ENCODE measurements around the gene TRMU. TPM values are rescaled to one million over a fixed set of nuclear protein-coding genes. Genes with fewer than 3 reads are reported as not detected.

TRMU gene
- total and polyA plus RNA-seq, 2 donors (not counting 3 experiments of a cell fraction or from before 2014, with no cell fraction given) = 42.4 to 65.7 TPM

DNA sequence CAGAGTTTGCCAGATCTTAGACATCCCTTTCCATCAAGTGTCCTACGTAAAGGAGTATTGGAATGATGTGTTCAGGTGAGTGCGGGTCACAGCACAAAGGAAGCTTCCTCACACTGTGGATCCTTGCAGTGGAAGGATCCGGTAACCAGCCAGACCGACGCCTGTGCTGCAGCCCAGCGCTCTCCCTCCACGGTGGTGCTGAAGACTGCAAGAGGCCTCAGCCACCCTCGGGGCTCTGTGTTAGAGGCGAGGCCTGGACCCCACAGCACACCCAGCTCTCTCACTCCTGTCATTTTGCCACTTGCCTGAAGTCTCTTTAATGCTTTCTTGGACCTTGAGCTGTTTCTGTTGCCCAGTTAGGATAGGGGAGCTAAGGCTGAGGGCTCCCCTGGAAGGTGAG lies 2.4 kb downstream of the TRMU start:
- POLR2A ChIA-PET = no interaction called here
- Histone ChIP-seq H3K4me1 (ENCODE audit: control insufficient read depth, extremely low read depth, insufficient read depth, low read length) (peaks cover 7% of the 10 kb centered on the region), H3K36me3 (ENCODE audit: control insufficient read depth in 2 of 2, extremely low read depth in 1 of 2, insufficient read depth in 2 of 2, low read length in 2 of 2) (peaks cover 9 to 23% of the 10 kb centered on the region in 2 experiments), H3K4me3 (replicated peaks in 1 of 3; ENCODE audit: insufficient read depth in 1 of 3, low read depth in 1 of 3, low read length in 3 of 3) (no peak overlapping the region), H2AFZ (ENCODE audit: low read depth, low read length) (no peak overlapping the region), H3K9me1 (replicated peaks; ENCODE audit: control insufficient read depth, extremely low read depth, insufficient read depth, low read length) (no peaks in the 10 kb centered on the region), H3K27ac (ENCODE audit: insufficient read depth, low read depth, low read length) (no peak overlapping the region), H4K20me1 (replicated peaks; ENCODE audit: control insufficient read depth, extremely low read depth, insufficient read depth, low read length) (no peaks in the 10 kb centered on the region), H3K9me3 (replicated peaks; ENCODE audit: control insufficient read depth, insufficient read depth, low read length) (no peaks in the 10 kb centered on the region), H3K27me3 (ENCODE audit: control insufficient read depth in 2 of 2, insufficient read depth in 2 of 2, low read length in 2 of 2) (no peaks in the 10 kb centered on the region), H3K9ac (replicated peaks; ENCODE audit: extremely low read depth, insufficient read depth, low read length) (no peak overlapping the region), H3K79me2 (ENCODE audit: control insufficient read depth, insufficient read depth, low read length) (peaks cover 32% of the 10 kb centered on the region), H3K4me2 (ENCODE audit: insufficient read depth, low read length) (no peak overlapping the region)
- TF ChIP-seq FOS (IDR thresholded peaks at IDR 0.05; ENCODE audit: borderline replicate concordance, insufficient read depth, low read length) = no peak
- no peak for TF ChIP-seq GATA2 (IDR thresholded peaks at IDR 0.05; ENCODE audit: insufficient read depth, insufficient read length, low read depth, low read length)
- TF ChIP-seq, protein P1, sequence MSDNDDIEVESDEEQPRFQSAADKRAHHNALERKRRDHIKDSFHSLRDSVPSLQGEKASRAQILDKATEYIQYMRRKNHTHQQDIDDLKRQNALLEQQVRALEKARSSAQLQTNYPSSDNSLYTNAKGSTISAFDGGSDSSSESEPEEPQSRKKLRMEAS (IDR thresholded peaks at IDR 0.05; ENCODE audit: insufficient read depth, insufficient read length) = no peak
- dilution Hi-C loops (cut with MboI; ENCODE audit: extremely low pct_ligation_motif_present, low sequenced_read_pairs) (no loop called here), intact Hi-C loops (cut with micrococcal nuclease) (no loop called here)
- BruUV-seq (replicated peaks) = no TSS peak
- FAIRE-seq (no peak), DNase-seq (ENCODE audit: low read depth, low spot score) (no peak)
- CTCF ChIA-PET = no interaction called here

DNA sequence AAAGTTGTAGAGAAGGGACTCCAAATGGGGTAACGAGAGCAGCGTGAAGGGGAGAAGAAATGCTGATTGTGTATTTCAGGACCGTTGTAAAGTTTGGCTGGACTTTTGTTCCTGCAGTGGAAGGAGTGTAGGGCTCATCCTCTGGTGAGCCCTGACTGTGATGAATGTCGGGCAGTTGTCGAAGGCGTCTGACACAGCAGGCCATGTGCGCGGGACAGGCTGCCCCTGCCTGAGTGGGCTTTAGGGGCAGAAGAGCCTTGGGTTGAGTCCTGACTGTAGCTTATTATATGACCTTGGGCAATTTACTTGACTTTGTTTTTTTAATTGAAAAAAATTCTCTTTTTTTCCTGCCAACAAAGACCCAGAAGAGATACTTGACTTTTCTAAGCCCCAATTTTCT lies 3.1 kb downstream of the TRMU start:
- Histone ChIP-seq H3K9me1 (replicated peaks; ENCODE audit: control insufficient read depth, extremely low read depth, insufficient read depth, low read length) (no peaks in the 10 kb centered on the region), H3K9me3 (replicated peaks; ENCODE audit: control insufficient read depth, insufficient read depth, low read length) (no peaks in the 10 kb centered on the region), H2AFZ (ENCODE audit: low read depth, low read length) (no peak overlapping the region), H3K27ac (ENCODE audit: insufficient read depth, low read depth, low read length) (no peak overlapping the region), H3K4me1 (ENCODE audit: control insufficient read depth, extremely low read depth, insufficient read depth, low read length) (peaks cover 7% of the 10 kb centered on the region), H3K4me2 (ENCODE audit: insufficient read depth, low read length) (no peak overlapping the region), H3K79me2 (ENCODE audit: control insufficient read depth, insufficient read depth, low read length) (peaks cover 32% of the 10 kb centered on the region), H4K20me1 (replicated peaks; ENCODE audit: control insufficient read depth, extremely low read depth, insufficient read depth, low read length) (no peaks in the 10 kb centered on the region), H3K36me3 (ENCODE audit: control insufficient read depth in 2 of 2, extremely low read depth in 1 of 2, insufficient read depth in 2 of 2, low read length in 2 of 2) (peaks cover 11 to 26% of the 10 kb centered on the region in 2 experiments), H3K27me3 (ENCODE audit: control insufficient read depth in 2 of 2, insufficient read depth in 2 of 2, low read length in 2 of 2) (no peaks in the 10 kb centered on the region), H3K9ac (replicated peaks; ENCODE audit: extremely low read depth, insufficient read depth, low read length) (no peak overlapping the region), H3K4me3 (replicated peaks in 1 of 3; ENCODE audit: insufficient read depth in 1 of 3, low read depth in 1 of 3, low read length in 3 of 3) (no peak overlapping the region)
- FAIRE-seq (no peak), DNase-seq (ENCODE audit: low read depth, low spot score) (no peak)
- ChIA-PET CTCF (interaction anchor here (0.9 kb wide), 1 partner anchor 29 kb away, joined by 3 read pairs; no protein-coding TSS in a partner anchor), POLR2A (no interaction called here)
- no peak for TF ChIP-seq POLR2AphosphoS5 (IDR thresholded peaks at IDR 0.05; ENCODE audit: insufficient read depth, low read depth, low read length)
- no peak for TF ChIP-seq MYC (IDR thresholded peaks at IDR 0.05; ENCODE audit: low read depth, low read length)
- no peak for TF ChIP-seq JUN (IDR thresholded peaks at IDR 0.05; ENCODE audit: borderline replicate concordance, insufficient read depth, insufficient read length, low read depth)
- TF ChIP-seq, protein P2, sequence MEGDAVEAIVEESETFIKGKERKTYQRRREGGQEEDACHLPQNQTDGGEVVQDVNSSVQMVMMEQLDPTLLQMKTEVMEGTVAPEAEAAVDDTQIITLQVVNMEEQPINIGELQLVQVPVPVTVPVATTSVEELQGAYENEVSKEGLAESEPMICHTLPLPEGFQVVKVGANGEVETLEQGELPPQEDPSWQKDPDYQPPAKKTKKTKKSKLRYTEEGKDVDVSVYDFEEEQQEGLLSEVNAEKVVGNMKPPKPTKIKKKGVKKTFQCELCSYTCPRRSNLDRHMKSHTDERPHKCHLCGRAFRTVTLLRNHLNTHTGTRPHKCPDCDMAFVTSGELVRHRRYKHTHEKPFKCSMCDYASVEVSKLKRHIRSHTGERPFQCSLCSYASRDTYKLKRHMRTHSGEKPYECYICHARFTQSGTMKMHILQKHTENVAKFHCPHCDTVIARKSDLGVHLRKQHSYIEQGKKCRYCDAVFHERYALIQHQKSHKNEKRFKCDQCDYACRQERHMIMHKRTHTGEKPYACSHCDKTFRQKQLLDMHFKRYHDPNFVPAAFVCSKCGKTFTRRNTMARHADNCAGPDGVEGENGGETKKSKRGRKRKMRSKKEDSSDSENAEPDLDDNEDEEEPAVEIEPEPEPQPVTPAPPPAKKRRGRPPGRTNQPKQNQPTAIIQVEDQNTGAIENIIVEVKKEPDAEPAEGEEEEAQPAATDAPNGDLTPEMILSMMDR (IDR thresholded peaks at IDR 0.05; ENCODE audit: extremely low read depth in 1 of 2, insufficient read depth in 1 of 2, low read depth in 1 of 2, low read length in 2 of 2) = no peak
- no peak for TF ChIP-seq FOS (IDR thresholded peaks at IDR 0.05; ENCODE audit: borderline replicate concordance, insufficient read depth, low read length)
- TF ChIP-seq EZH2 (IDR thresholded peaks at IDR 0.05; ENCODE audit: borderline replicate concordance, low read depth, low read length, severe bottlenecking) = no peak
- TF ChIP-seq GATA2 (IDR thresholded peaks at IDR 0.05; ENCODE audit: insufficient read depth, insufficient read length, low read depth, low read length) = no peak
- TF ChIP-seq POLR2A (IDR thresholded peaks at IDR 0.05; ENCODE audit: low read depth, low read length) = no peak
- TF ChIP-seq, protein P1 (IDR thresholded peaks at IDR 0.05; ENCODE audit: insufficient read depth, insufficient read length) = no peak
- intact Hi-C loops (cut with micrococcal nuclease) (no loop called here), dilution Hi-C loops (cut with MboI; ENCODE audit: extremely low pct_ligation_motif_present, low sequenced_read_pairs) (no loop called here)
- no TSS peak for BruUV-seq (replicated peaks)

All from endothelial cell of umbilical vein (primary cell).